Activated gamma-delta T cell treated with Interleukin-2 at 50 U/mL for 16 hours (primary cell): ENCODE data around the gene RANBP1.

Experiments used
- DNase-seq: peaks from one replicate; pipeline ENCODE4 v3.0.0-alpha.2; 2020

Gene RANBP1

DNA sequence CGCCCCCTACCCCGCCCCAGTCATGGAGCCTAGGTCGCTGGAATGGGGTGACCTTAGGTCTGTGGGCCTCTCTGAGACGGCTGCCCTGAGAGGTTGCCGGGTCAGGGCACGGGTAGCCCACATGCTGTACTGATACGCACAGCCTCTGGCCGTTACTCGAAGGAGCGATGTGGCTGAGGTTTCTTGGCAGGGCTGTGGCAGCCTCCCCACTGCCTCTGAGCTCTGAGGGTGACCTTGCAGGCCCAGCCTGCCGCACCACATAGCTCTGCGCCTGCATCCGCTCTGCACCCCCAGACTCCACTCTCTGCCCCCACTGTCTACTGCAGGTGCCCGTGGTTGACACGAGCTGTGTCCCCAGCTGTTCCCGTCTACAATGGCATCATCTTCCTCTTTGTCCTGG is 23.0 kb downstream of the RANBP1 start:
- no peak for DNase-seq

DNA sequence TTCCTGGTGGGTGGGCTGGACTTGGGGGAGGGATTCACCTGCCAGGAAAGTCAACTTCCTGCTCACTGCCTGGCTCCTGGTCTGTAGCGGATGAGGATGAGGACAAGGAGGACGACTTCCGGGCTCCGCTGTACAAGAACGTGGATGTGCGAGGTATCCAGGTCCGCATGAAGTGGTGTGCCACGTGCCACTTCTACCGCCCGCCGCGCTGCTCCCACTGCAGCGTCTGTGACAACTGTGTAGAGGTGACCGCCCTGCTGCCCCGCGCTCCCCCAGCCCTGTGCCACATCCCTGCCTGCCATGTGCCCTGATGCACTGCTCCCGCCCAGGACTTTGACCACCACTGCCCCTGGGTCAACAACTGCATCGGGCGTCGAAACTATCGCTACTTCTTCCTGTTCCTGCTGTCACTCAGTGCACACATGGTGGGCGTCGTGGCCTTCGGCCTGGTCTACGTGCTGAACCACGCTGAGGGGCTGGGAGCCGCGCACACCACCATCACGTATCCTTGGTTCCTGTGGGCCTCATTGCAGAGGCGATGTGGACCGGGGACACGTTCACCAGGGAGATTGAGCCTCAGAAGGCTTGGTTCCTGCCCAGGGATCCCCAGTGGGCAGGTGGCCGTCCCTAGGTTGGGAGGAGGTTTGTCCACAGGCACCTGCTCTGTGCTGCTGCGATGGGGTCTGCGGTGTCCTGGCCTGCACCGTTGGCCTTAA is 23.6 kb downstream of the RANBP1 start:
- DNase-seq, result no peak

GRCh38 chr22:20140107-20140445 is 24.2 kb downstream of the RANBP1 start:
- no peak for DNase-seq

DNA sequence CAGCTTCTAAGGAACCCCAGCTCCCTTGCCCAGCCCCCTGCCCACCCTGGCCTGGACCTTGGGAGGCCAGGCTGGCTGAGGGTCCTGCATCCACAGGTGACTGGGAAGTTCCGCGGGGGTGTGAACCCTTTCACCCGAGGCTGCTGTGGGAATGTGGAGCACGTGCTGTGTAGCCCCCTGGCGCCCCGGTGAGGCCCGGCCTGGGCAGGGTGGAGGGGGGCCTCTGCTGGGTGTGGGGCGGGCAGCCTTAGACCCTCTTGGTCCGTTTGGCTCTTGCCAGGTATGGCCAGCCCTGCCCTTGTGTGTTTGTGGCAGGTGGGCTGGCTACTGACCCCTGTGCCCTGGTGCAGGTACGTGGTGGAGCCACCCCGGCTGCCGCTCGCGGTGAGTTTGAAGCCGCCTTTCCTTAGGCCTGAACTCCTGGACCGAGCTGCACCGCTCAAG is 24.6 kb downstream of the RANBP1 start:
- no peak for DNase-seq

- DNase-seq, result no peak
Measured at GRCh38 chr22:20141186-20142077, 25.5 kb downstream of the RANBP1 start.

DNA sequence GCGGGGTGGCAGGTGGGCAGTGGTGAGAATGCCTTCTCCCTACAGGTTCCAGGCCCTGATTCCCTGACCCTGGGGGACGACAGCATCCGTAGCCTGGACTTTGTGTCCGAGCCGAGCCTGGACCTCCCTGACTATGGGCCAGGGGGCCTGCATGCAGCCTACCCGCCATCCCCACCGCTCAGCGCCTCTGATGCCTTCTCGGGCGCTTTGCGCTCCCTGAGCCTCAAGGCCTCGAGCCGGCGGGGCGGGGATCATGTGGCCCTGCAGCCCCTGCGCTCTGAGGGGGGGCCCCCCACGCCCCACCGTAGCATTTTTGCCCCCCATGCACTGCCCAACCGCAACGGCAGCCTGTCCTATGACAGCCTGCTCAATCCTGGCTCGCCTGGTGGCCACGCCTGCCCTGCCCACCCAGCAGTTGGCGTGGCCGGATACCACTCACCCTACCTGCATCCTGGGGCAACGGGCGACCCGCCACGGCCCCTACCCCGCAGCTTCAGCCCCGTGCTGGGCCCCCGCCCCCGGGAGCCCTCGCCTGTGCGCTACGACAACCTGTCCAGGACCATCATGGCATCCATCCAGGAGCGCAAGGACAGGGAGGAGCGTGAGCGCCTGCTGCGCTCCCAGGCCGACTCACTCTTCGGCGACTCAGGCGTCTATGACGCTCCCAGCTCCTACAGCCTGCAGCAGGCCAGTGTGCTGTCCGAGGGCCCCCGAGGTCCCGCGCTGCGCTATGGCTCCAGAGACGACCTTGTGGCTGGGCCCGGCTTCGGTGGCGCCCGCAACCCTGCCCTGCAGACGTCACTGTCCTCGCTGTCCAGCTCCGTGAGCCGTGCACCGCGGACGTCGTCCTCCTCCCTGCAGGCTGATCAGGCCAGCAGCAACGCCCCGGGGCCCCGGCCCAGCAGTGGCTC is 27.1 kb downstream of the RANBP1 start:
- DNase-seq, result no peak

- no peak for DNase-seq
Measured at GRCh38 chr22:20143883-20144665, 28.2 kb downstream of the RANBP1 start.

GRCh38 chr22:20145206-20145831 is 29.4 kb downstream of the RANBP1 start:
- DNase-seq, result no peak

DNA sequence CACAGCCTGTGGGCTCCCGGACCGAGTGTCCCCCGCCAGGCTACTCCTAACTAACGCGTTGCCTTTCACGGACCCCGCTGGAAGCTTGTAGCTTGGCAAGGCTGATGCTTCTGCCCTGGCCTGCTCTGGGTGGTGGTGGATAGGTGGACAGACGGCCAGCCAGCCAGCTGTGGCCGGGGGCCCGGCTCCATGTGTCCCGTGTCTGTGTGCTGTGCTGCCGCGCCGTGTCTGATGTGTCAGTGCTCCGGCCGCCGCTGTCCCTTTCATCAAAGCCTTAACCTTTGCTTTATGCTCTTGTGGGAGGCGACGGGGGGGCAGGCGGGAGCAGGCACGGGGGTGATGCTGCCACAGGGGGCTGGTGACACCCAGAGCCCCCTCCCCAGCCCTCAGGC is 29.9 kb downstream of the RANBP1 start:
- no peak for DNase-seq

DNA sequence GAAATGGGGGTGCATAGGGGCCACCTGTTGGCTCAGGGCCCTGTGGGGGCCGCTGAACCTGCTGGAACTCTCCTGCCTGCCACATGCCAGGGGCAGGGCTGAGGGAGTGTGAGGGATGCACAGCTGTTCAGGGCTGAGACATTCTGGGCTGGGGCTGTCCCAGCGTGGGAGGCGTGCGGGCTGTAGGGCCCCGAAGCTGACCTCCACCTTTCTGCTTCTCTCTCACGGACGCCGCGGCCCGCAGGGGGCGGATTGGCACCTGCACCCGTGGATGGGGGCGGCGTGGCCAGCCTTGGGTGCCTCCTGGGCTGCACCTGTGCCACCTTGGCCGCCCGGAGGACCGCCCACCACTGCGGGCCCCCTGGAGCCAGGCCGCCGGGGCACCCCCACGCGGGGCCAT is 30.9 kb downstream of the RANBP1 start:
- DNase-seq, result no peak

DNA sequence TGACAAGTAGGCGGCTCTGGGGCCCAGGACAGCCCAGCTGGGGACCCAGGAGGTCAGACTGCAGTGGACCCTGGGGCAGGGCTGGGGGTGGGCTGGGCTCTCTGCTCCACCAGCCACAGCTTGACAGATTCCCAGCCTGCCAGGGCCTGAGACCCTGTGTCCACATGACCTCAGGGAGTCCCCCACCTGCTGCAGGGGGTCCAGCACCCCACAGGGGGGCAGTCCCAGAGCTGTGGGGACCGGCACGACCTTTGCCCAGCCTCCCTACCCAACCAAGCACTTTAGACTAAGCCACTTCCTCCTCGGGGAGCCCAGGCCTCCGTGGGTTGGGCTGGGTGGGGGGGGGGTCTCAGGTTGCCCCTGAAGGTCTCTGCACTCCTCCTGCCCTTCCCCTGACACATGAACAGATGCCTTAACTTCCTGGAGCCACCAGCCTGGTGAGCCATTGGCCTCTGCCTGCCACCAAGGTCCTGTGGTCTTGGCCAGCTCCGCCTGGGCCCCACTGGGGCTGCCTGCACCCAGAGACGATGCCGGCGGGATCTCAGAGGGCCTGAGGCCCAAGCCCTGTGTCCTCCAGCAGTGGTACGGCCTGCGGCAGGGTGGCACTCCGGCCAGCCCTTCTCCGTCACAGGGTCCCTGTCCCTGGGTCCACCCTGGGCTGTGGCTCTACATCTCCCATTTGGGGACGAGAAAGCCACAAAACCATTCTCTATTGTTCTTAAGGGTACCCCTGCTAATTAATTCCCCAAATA is 31.5 kb downstream of the RANBP1 start:
- no peak for DNase-seq

DNA sequence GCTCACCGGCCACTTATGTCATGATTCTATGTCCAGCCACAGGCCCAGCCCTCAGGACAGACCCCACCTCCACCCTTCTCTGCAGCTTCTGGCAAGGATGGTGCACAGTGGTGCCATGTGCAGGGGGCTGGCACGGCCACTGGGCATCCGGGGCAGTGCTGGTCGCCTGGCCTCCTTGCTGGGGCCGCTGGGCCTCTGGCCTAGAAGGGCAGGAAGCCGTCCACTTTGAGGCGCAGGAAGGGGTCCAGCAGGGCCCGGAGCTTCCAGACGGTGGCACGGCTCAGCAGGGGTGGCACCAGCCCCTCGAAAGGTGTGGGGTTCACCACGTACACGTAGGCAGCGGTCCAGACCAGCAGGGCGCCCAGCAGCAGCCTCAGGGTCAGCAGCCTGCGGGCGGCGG is 32.5 kb downstream of the RANBP1 start:
- no peak for DNase-seq

DNA sequence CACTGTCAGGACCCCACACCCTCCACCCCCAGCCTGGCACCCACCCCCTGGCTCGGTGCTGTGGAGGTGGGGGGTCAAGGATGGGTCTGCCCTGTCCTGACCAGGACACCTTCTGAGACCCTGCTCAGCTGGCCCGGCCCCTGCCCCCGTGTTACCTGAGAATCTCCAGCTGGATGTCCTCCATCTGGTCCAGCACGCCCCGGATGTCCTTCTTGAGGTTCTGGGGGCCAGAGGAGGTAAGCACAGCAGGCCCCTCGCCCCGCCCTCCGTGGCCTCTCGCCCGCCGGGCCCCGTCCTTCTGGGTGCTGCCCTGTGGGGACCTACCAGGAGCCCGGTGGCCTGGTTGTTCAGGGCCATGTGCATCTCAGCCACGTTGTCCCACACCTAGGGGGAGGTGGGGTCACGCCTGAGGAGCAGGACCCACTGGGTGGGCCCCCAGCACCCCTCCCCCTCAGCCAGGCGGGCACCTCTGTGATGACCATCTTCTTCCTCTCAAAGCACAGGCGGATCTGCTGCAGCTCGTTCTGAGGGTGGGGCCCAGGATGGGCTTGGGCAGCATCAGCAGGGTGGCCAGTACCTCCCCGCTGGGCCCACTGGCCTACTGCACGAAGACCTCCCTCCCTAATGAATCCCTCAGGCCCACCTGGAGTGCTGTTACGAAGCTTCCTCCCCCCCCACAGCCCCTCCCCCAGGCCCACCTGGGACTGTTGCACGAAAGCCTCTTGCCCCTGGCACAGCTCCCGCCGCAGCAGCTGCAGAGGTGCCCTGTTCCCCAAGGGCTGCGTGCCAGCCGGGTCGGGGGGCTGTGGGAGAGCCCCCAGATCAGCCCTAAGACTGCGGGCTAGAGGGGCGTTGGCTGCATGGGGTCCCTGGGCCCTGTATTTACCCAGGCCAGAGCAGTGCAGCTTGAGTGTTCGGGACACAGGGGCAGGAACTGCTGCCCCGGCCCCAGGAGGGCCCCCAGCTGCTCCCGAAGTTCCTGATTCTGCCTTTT is 33.6 kb downstream of the RANBP1 start:
- DNase-seq, result no peak

GRCh38 chr22:20150381-20151275 is 34.7 kb downstream of the RANBP1 start, which contains the start of gene CCDC188:
CCDC188 (minus strand) TSS chr22:20151055; CDS start chr22:20150986, 69 bp downstream.
- no peak for DNase-seq

DNA sequence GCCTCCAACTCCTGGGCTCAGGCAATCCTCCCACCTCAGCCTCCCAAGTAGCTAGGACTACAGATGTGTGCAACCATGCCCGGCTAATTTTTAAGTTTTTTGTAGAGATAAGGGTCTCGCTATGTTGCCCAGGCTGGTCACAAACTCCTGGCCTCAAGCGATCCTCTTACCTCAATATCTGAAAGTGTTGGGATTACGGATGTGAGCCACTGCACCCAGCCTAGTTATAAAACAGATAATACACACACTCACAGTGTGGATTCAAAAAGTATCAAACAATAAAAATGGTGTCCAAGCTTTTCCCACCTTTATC is 35.3 kb downstream of the RANBP1 start:
- no peak for DNase-seq

DNA sequence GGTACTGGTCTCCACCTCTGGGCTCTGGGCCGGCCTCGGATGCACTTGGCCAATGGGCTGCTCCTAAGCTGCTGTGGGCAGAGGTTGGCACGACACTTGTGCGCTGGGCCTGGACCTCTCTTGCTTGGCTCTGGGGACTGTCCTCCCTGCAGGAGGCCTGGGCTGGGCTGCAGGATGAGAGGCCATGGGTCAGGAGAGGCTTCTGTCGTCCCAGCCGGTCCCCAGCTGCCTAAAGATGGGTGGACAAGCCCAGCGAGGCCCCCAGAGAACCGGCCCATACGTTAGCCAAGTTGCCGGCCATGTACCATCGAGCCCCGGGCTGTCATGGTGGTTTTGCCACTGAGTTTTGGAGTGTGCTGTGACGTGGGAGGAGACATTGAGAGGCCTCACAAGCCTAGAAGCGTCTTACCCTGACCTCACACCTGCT is 36.6 kb downstream of the RANBP1 start:
- DNase-seq, result no peak

GRCh38 chr22:20153945-20154344 is 38.0 kb downstream of the RANBP1 start:
- DNase-seq, result no peak

DNA sequence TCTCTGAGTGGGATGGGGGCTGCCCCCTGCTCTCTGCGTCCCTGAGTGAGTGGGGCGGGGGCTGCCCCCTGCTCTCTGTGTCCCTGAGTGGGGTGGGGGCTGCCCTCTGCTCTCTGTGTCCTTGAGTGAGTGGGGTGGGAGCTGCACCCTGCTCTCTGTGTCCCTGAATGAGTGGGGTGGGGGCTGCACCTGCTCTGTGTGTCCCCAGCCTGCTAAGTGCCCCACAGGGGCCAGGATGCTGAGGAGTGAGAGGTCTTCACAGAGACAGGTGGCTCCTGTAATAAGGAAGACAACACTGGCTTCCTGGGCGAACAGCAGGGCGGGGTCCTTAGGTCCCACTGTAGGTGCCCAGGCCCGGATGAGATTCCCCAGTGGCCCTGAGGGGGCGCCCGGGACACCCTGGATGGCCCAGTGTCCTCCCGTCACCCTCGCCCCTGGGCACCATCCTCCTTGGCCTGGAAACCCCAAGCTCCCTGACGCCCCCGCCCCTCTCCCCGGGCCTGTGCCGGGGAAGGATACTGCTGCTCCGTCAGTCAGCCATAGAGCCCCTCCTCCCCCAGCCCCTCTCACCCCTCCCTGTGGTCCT is 38.8 kb downstream of the RANBP1 start:
- no peak for DNase-seq
